Esophagus squamous epithelium (tissue), 4 donors: ENCODE data around the gene RARB.

Experiments used
- POLR2A ChIP-seq, 4 donors: fragments of 450-650 bp; IDR thresholded peaks; one replicate each; pipeline ENCODE4 v1.6.1; 2017; ENCODE audit warnings: antibody characterized with exemption in 4 of 4, mild to moderate bottlenecking in 4 of 4, moderate library complexity in 3 of 4
- TF ChIP-seq, protein P1 (sequence below), 6 experiments: fragments of 450-650 bp in 4 of 6; fragments of 200-600 bp in 2 of 6; sonication (generic) in 2 of 6; IDR thresholded peaks; one replicate each; pipeline ENCODE4 v1.5.1; 2016 to 2019; ENCODE audit warnings: antibody characterized with exemption in 6 of 6, mild to moderate bottlenecking in 4 of 6, moderate library complexity in 4 of 6

DNA sequence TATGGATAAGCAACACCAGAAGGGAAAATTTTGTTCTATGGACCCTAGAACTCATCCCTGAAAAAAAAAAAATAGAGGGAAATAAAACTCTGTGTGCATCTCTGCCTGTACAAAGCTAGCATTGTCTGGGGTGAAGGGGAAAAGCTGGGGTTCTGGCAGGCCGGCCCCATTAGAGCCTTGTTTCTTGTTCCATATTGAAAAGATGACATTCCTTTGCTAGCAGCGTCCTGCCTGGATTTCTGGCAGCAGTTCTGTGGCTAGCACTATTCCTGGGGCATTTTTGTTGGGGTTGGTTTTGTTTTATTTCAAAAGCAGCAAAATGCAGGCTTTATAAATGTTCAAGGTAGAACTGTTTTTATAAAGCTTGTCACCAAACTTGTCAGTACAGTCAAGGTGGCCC is 45.2 kb downstream of the RARB start:
- TF ChIP-seq, protein P1, sequence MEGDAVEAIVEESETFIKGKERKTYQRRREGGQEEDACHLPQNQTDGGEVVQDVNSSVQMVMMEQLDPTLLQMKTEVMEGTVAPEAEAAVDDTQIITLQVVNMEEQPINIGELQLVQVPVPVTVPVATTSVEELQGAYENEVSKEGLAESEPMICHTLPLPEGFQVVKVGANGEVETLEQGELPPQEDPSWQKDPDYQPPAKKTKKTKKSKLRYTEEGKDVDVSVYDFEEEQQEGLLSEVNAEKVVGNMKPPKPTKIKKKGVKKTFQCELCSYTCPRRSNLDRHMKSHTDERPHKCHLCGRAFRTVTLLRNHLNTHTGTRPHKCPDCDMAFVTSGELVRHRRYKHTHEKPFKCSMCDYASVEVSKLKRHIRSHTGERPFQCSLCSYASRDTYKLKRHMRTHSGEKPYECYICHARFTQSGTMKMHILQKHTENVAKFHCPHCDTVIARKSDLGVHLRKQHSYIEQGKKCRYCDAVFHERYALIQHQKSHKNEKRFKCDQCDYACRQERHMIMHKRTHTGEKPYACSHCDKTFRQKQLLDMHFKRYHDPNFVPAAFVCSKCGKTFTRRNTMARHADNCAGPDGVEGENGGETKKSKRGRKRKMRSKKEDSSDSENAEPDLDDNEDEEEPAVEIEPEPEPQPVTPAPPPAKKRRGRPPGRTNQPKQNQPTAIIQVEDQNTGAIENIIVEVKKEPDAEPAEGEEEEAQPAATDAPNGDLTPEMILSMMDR (IDR thresholded peaks at IDR 0.05), result no peak
- TF ChIP-seq POLR2A (IDR thresholded peaks at IDR 0.05), result no peak
